ES-I3 (cell line): ENCODE measurements around the gene NKD1.

Experiments used
- H3K36me3 ChIP-seq: 2 replicates; pipeline ENCODE4 v1.6.1; 2013; ENCODE audit warnings: mild to moderate bottlenecking, low read length, control low read depth, moderate library complexity; ENCODE audit not compliant: insufficient read depth
- H3K4me1 ChIP-seq: 2 replicates; pipeline ENCODE4 v1.6.1; 2013; ENCODE audit warnings: mild to moderate bottlenecking, control low read depth, low read length; ENCODE audit not compliant: insufficient read depth
- H3K9ac ChIP-seq: 2 replicates; pipeline ENCODE4 v1.6.1; 2013; ENCODE audit warnings: low read depth, mild to moderate bottlenecking, low read length, moderate library complexity
- H3K9me3 ChIP-seq: 2 replicates; pipeline ENCODE4 v1.6.1; 2013; ENCODE audit warnings: mild to moderate bottlenecking, low read length, moderate library complexity; ENCODE audit not compliant: control insufficient read depth, insufficient read depth

NKD1 gene

GRCh38 chr16:50636753-50637374 is 88.7 kb downstream of the NKD1 start:
- no peaks in the 10 kb centered on the region for H3K4me1 ChIP-seq

GRCh38 chr16:50637716-50638602 is 89.8 kb downstream of the NKD1 start:
- no peak overlapping the region for H3K9ac ChIP-seq
- H3K9me3 ChIP-seq = no peaks in the 10 kb centered on the region
- no peaks in the 10 kb centered on the region for H3K36me3 ChIP-seq
- H3K4me1 ChIP-seq = no peaks in the 10 kb centered on the region

More at GRCh38 chr16:50636753-50637374, 88.7 kb downstream of the NKD1 start:
- H3K9me3 ChIP-seq = no peaks in the 10 kb centered on the region
- no peak overlapping the region for H3K9ac ChIP-seq
- H3K36me3 ChIP-seq = no peaks in the 10 kb centered on the region

GRCh38 chr16:50638816-50639670 is 90.8 kb downstream of the NKD1 start:
- no peak overlapping the region for H3K9ac ChIP-seq
- H3K4me1 ChIP-seq = no peaks in the 10 kb centered on the region
- no peaks in the 10 kb centered on the region for H3K36me3 ChIP-seq
- no peaks in the 10 kb centered on the region for H3K9me3 ChIP-seq

- Histone ChIP-seq H3K9me3 (no peaks in the 10 kb centered on the region), H3K9ac (no peak overlapping the region), H3K4me1 (no peaks in the 10 kb centered on the region), H3K36me3 (no peaks in the 10 kb centered on the region)
Measured at GRCh38 chr16:50640391-50640790, 92.2 kb downstream of the NKD1 start.

GRCh38 chr16:50640919-50641817 is 93.0 kb downstream of the NKD1 start:
- Histone ChIP-seq H3K9me3 (no peaks in the 10 kb centered on the region), H3K4me1 (no peaks in the 10 kb centered on the region), H3K36me3 (no peaks in the 10 kb centered on the region), H3K9ac (no peak overlapping the region)

- H3K4me1 ChIP-seq = no peaks in the 10 kb centered on the region
- H3K9ac ChIP-seq = no peak overlapping the region
- no peaks in the 10 kb centered on the region for H3K36me3 ChIP-seq
- H3K9me3 ChIP-seq = no peaks in the 10 kb centered on the region
Measured at GRCh38 chr16:50641818-50642187, 93.6 kb downstream of the NKD1 start.

- Histone ChIP-seq H3K4me1 (no peaks in the 10 kb centered on the region), H3K36me3 (no peaks in the 10 kb centered on the region), H3K9ac (no peak overlapping the region), H3K9me3 (no peaks in the 10 kb centered on the region)
Measured at GRCh38 chr16:50642349-50642748, 94.2 kb downstream of the NKD1 start.

- no peaks in the 10 kb centered on the region for H3K9me3 ChIP-seq
- H3K36me3 ChIP-seq = no peaks in the 10 kb centered on the region
- no peaks in the 10 kb centered on the region for H3K4me1 ChIP-seq
- no peak overlapping the region for H3K9ac ChIP-seq
Measured at GRCh38 chr16:50643192-50643591, 95.0 kb downstream of the NKD1 start.

- no peak overlapping the region for H3K9ac ChIP-seq
- H3K36me3 ChIP-seq = no peaks in the 10 kb centered on the region
- no peaks in the 10 kb centered on the region for H3K9me3 ChIP-seq
- no peaks in the 10 kb centered on the region for H3K4me1 ChIP-seq
Measured at GRCh38 chr16:50644245-50644644, 96.0 kb downstream of the NKD1 start.

GRCh38 chr16:50644729-50645128 is 96.5 kb downstream of the NKD1 start:
- Histone ChIP-seq H3K36me3 (no peaks in the 10 kb centered on the region), H3K9me3 (no peaks in the 10 kb centered on the region), H3K9ac (no peak overlapping the region), H3K4me1 (no peaks in the 10 kb centered on the region)

GRCh38 chr16:50645563-50646220 is 97.5 kb downstream of the NKD1 start:
- Histone ChIP-seq H3K4me1 (no peaks in the 10 kb centered on the region), H3K9me3 (no peaks in the 10 kb centered on the region), H3K9ac (no peak overlapping the region), H3K36me3 (no peaks in the 10 kb centered on the region)

GRCh38 chr16:50646345-50646744 is 98.1 kb downstream of the NKD1 start:
- H3K9me3 ChIP-seq = no peaks in the 10 kb centered on the region
- no peak overlapping the region for H3K9ac ChIP-seq
- no peaks in the 10 kb centered on the region for H3K4me1 ChIP-seq
- no peaks in the 10 kb centered on the region for H3K36me3 ChIP-seq

GRCh38 chr16:50651835-50652438 is 103.7 kb downstream of the NKD1 start:
- no peak overlapping the region for H3K9ac ChIP-seq
- no peaks in the 10 kb centered on the region for H3K4me1 ChIP-seq
- no peaks in the 10 kb centered on the region for H3K9me3 ChIP-seq
- H3K36me3 ChIP-seq = no peaks in the 10 kb centered on the region
